ENCODE measurements around the gene CCDC92.
"Not testable (repeated sequence)": the region's sequence is repeated elsewhere in the genome, so short reads cannot be mapped to it uniquely, and the experiment has no call there.

Gene CCDC92

GRCh38 chr12:123923038-123923437, 49.6 kb downstream of the CCDC92 start:
- no peak for TF ChIP-seq CTCF (conservative IDR thresholded peaks at IDR 0.05; ENCODE audit: low read depth, low read length)
- H3K4me3 ChIP-seq (ENCODE audit: low read depth, low read length): no peak overlapping the region
- DNase-seq (ENCODE audit: low read depth): no peak

DNA sequence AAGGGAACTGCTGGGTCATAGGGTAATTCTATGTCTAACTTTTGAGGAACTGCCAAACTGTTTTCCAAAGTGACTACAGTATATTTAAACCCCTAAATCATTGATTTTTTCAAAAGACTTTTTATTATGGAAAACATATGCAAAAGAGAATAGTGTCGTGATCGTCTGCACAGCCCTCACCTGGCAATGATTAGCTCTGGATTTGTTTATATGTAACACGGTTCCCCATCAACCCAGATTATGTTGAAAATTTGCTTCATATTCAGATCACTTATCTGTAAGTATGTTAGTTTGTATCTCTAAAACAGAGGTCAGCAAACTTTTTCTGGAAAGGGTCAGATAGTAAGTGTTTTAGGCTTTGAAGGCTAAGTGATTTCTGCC, 52.7 kb downstream of the CCDC92 start:
- no peak for TF ChIP-seq CTCF (conservative IDR thresholded peaks at IDR 0.05; ENCODE audit: low read depth, low read length)
- DNase-seq (ENCODE audit: low read depth): no peak
- H3K4me3 ChIP-seq (ENCODE audit: low read depth, low read length): no peak overlapping the region

- TF ChIP-seq CTCF (conservative IDR thresholded peaks at IDR 0.05; ENCODE audit: low read depth, low read length): no peak
- DNase-seq (ENCODE audit: low read depth): no peak
- H3K4me3 ChIP-seq (ENCODE audit: low read depth, low read length): no peak overlapping the region
Observed at GRCh38 chr12:123917337-123917850, 55.2 kb downstream of the CCDC92 start.

DNA sequence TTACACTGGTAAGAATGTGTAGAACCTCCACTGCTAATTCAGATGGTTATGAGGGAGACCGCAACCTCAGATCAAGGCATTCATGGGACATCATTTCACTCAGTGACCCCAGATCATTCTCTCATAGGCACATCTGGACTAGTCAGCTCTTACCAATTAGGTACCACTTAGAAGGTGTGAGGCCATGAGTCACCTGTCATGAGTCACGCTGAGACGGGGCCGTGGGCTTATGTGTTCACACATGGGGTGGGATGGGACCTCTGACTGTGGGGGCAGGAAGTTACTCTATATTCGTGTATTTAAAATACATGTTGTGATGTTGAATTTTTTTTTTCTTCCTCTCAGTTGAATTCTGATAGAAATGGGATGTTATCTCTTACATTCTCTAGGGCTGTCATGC, 55.9 kb downstream of the CCDC92 start:
- DNase-seq (ENCODE audit: low read depth): no peak
- TF ChIP-seq CTCF (conservative IDR thresholded peaks at IDR 0.05; ENCODE audit: low read depth, low read length): no peak

DNA sequence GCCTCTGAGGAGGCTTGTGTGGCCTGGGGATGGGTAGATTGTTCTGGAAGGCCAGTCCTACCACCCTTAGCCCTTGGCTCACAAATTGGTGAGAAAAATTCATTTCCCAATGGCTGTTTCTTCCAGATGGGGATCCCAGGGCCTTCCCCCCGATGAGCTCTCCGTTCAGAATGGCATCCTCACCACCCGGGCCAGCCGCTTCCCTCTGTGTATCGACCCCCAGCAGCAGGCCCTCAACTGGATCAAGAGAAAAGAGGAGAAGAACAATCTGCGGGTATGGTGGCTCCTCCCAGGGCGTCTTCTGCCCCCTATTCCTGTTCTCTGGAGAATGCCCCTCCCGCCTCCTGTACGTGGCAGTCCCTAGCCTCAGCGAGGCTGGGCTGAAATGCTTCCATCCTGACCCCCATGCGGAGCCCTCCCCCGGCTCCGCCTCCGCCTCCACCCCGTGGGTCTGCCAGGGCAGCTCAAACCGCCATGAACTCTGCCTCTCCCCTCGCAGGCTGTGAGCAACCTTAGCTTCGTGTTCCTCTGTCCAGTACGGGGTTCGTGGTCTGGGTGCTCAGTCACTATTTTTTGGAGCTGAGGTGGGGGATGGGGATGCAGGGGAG, 57.8 kb downstream of the CCDC92 start:
- TF ChIP-seq CTCF (conservative IDR thresholded peaks at IDR 0.05; ENCODE audit: low read depth, low read length): no peak
- H3K4me3 ChIP-seq (ENCODE audit: low read depth, low read length): no peak overlapping the region

More for the DNA sequence above, 55.9 kb downstream of the CCDC92 start:
- no peak overlapping the region for H3K4me3 ChIP-seq (ENCODE audit: low read depth, low read length)

DNA sequence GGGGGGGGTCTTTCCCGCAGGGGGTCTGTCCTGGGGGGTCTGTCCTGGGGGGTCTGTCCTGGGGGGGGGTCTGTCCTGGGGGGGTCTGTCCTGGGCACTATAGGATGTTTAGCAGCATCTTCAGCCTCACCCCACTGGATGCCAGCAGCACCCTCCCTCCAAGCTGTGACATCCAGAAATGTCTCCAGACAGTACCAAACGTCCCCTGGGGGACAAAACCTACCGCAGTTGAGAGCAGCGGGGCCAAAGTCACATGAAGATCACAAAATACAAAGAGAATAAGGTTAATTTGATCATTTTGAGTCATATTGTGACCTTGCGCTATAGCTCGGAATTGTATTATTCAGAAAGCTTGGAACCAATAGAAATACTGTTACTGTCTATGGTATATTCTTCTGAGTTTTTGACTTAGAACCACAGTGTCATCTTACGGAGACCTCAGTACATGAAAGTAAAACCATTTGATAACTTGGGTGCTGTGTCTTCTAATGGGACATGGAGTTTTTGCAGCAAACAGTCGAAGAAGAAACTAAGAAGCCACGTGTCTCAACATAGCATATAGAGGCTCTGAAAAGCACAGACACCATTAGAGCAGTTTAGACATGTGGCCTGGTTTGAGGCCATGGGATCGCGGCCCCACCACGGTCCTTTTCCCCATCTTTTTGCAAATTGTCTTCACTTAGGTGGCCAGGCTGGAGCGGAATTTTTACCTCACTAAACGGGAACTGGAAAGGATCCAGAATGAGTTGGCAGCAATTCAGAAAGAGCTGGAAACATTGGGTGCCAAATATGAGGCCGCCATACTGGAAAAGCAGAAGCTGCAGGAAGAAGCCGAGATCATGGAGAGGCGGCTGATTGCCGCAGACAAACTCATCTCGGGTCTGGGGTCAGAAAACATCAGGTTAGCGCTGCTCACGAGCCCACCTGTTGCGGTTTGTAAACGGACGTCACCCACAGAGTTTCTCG, 59.9 kb downstream of the CCDC92 start:
- TF ChIP-seq CTCF (conservative IDR thresholded peaks at IDR 0.05; ENCODE audit: low read depth, low read length): no peak
- DNase-seq (ENCODE audit: low read depth): no peak

More for the DNA sequence above, 57.8 kb downstream of the CCDC92 start:
- DNase-seq (ENCODE audit: low read depth): no peak

DNA sequence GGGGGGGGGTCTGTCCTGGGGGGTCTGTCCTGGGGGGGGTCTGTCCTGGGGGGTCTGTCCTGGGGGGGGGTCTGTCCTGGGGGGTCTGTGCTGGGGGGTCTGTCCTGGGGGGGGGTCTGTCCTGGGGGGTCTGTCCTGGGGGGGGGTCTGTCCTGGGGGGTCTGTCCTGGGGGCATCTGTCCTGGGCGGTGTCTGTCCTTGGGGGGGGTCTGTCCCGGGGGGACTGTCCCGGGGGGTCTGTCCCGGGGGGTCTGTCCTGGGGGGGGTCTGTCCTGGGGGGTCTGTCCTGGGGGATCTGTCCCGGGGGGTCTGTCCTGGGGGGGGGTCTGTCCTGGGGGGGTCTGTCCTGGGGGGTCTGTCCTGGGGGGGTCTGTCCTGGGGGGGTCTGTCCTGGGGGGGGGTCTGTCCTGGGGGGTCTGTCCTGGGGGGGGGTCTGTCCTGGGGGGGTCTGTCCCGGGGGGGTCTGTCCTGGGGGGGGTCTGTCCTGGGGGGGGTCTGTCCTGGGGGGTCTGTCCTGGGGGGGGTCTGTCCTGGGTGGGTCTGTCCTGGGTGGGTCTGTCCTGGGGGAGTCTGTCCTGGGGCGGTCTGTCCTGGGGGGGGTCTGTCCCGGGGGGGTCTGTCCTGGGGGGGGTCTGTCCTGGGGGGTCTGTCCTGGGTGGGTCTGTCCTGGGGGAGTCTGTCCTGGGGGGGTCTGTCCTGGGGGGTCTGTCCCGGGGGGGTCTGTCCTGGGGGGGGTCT, 60.8 kb downstream of the CCDC92 start:
- H3K4me3 ChIP-seq (ENCODE audit: low read depth, low read length); DNase-seq (ENCODE audit: low read depth): not testable (repeated sequence)

More for the DNA sequence above, 59.9 kb downstream of the CCDC92 start:
- no peak overlapping the region for H3K4me3 ChIP-seq (ENCODE audit: low read depth, low read length)

All from choroid plexus epithelial cell (primary cell).